Left lobe of liver (tissue), 2 donors: ENCODE data around the gene MIER2. TPM values are rescaled to one million over a fixed set of nuclear protein-coding genes. Genes with fewer than 3 reads are reported as not detected.

Experiments
- ATAC-seq: fragments of 200-7000 bp; cut with Tn5 transposase; one replicate; pipeline ENCODE4 v1.9.1; 2020; ENCODE audit warnings: mild to moderate bottlenecking, moderate library complexity
- DNase-seq: peaks from one replicate; pipeline ENCODE4 v3.0.0-alpha.2; 2020; ENCODE audit warnings: low spot score
- total RNA-seq: library from RNA; stranded (reverse); gene quantifications from one replicate; pipeline ENCODE4 v1.2.1, GENCODE V29; 2021
- donor health status: DM: no; HTN: no; CAD: no; lungs with moderate emphysema.
- donor health status: DM: no; HTN: yes; CAD: no.

Gene MIER2
- total RNA-seq, 1 donor from 2014 or later, result 4.6 TPM

- no peak for DNase-seq
- no peak for ATAC-seq
Measured at GRCh38 chr19:379796-380195, 35.2 kb upstream of the MIER2 start.

DNA sequence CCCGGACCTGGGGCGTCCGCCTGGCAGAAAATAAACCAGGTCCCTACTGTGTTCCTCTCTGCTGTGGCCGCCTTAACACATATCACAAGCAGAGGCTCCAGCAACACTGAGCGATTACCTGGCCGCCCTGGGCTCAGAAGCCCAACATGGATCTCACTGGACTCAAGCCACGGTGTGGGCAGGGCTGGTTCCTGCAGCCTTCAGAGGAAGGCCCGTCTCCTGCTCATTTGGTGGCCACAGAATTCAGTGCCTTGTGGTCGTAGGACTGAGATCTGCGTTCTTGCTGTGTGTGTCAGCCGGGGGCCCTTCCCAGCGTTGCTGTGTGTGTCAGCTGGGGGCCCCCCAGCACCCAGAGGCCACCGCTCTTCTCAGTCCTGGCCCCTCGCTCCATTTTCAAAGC is 34.1 kb upstream of the MIER2 start:
- no peak for DNase-seq
- ATAC-seq, result no peak

- no peak for ATAC-seq
- no peak for DNase-seq
Measured at GRCh38 chr19:377801-378581, 33.4 kb upstream of the MIER2 start.

- no peak for ATAC-seq
- DNase-seq, result no peak
Measured at GRCh38 chr19:376111-376470, 31.5 kb upstream of the MIER2 start.

DNA sequence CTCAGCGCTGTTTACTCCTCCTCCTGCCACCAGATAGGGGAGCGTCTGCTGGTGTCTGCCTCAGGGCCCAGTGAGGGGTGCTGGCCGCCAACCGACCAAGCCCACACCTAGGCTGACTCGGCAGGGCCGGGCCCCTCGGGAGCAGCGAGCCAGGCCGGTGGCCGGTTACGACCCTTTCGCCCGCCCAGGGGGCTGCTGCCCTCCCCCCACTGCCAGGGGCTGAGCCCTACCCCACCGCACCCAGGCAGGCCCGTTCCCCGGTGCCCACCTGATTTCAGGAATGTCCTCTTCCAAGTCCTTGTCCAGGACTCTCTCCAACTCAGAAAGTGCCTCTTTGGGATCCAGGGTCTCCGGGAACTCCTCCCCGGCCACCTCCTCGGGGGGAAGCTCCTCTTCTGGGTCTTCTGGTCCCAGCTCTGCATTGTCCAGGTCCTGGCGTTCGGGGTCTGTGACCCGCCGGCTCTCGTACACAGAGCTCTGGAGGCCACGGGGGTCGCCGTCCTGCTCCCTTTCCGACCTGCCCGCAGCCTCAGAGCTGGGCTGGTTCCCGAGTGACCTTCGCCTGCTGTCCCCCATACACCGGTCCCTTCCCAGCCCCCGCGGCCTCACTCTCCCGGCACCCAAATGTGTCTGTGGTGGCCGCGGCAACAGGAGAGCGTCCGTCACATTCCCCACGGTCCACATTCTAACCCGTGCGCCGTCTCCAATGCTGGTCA is 31.0 kb upstream of the MIER2 start:
- DNase-seq (peak; percentile 35), ATAC-seq (no peak)

- ATAC-seq, result no peak
- DNase-seq, result peak; percentile 38
Measured at GRCh38 chr19:374886-375235, 30.3 kb upstream of the MIER2 start.

- no peak for ATAC-seq
- peak; percentile 37 for DNase-seq
Measured at GRCh38 chr19:374183-374885, 29.7 kb upstream of the MIER2 start.

- ATAC-seq (no peak), DNase-seq (peak; percentile 42)
Measured at GRCh38 chr19:373391-374182, 29.0 kb upstream of the MIER2 start.

GRCh38 chr19:372306-372890 is 27.8 kb upstream of the MIER2 start:
- DNase-seq, result peak; percentile 37
- peak; percentile 29 for ATAC-seq

GRCh38 chr19:371501-372168 is 27.0 kb upstream of the MIER2 start:
- no peak for ATAC-seq
- peak; percentile 30 for DNase-seq

DNA sequence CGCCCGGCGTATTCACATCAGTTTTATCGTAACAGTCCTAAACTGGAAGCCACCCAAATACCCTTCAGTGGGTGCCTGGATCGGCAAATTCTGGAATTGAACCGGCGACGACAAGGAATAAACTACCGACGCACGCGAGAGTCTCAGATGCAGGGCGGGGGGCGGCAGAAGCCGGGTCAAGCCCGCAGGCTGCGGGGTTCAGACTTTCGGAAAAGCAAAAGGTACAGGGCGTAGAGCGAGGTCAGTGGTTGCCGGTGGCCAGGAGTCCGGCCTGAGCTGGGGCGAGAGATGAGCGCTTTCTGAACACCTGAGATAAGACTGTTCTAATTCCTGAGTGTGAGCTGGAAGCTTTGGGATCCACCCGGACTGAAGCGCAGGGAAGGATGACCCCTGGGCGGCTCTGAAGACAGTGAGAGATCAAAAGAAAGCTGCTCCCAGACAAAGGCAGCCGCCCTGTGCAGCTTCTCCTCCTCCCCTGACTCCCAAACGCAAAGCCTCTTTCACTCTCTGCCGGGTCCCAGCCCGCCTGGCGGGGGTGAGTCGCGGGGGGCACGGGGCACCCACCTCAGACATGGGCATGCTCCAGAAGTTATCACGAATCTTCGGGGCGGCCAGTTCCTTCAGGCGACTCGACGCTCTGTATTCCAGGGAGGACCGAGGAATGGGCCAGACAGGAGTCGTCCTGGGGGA is 26.2 kb upstream of the MIER2 start:
- DNase-seq, result peak; percentile 29
- no peak for ATAC-seq

DNA sequence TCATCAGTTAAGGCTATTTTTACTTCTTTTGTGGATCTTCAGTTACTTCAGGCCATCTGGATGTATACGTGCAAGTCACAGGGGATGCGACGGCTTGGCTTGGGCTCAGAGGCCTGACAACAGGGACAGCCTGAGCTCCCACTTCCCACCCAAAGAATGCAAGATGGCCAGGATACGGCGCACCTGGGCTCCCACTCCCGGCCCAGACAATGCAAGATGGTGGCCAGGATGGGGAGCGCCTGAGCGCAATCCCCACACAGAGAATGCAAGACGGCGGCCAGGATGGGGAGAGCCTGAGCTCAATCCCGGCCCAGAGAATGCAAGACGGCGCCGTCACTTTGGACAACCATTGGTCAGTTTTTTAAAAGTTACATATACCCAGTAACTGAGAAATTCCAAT is 25.3 kb upstream of the MIER2 start:
- DNase-seq (peak; percentile 29), ATAC-seq (no peak)

DNA sequence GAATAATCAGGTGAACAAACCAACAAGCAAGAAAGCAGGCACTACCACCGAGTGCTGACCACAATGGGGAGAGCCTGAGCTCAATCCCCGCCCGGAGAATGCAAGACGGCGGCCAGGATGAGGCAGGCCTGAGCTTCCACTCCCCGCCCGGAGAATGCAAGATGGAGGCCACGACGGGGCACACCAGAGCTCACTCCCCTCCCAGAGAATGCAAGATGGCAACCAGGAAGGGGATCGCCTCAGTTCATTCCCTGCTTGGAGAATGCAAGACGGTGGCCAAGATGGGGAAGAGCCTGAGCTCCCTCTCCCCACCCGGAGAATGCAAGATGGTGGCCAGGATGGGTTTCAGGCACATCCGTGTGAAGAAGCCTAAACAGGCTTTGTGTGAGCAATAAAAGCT is 24.7 kb upstream of the MIER2 start:
- no peak for ATAC-seq
- DNase-seq, result peak; percentile 11

GRCh38 chr19:368630-369024 is 24.0 kb upstream of the MIER2 start:
- ATAC-seq, result no peak

GRCh38 chr19:367963-368629 is 23.5 kb upstream of the MIER2 start:
- no peak for ATAC-seq
- no peak for DNase-seq

More at GRCh38 chr19:368630-369024, 24.0 kb upstream of the MIER2 start:
- no peak for DNase-seq

DNA sequence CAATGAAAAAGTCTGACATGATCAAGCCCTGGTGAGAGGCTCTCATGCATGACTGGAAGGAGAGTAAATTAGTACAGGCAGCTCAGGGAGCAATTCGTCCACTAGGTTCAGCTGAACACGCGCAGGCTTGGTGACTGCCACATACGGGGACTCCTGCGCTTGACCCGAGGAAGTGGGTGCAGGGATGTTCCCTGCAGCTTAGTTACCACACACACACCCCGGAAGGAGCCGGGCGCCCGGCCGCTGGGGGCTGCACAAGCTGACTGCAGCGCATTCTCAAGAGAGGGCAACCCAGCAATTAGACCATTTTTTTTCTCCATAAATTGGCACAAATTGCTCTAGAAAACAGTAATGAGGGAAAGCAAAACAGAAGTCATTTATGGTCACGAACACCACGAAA is 23.0 kb upstream of the MIER2 start:
- DNase-seq, result no peak

GRCh38 chr19:366951-367350 is 22.4 kb upstream of the MIER2 start:
- ATAC-seq, result no peak
- DNase-seq, result no peak

More for the DNA sequence above, 23.0 kb upstream of the MIER2 start:
- no peak for ATAC-seq

- ATAC-seq, result no peak
- no peak for DNase-seq
Measured at GRCh38 chr19:366205-366783, 21.7 kb upstream of the MIER2 start.
